NCI-H226 (cell line): Measurements from ENCODE around the gene GABBR1.
"Not testable (repeated sequence)": the region's sequence is repeated elsewhere in the genome, so short reads cannot be mapped to it uniquely, and the experiment has no call there.

Experiments
- DNase-seq: peaks from one replicate; pipeline ENCODE4 v3.0.0-alpha.2; 2015

GABBR1 gene

DNA sequence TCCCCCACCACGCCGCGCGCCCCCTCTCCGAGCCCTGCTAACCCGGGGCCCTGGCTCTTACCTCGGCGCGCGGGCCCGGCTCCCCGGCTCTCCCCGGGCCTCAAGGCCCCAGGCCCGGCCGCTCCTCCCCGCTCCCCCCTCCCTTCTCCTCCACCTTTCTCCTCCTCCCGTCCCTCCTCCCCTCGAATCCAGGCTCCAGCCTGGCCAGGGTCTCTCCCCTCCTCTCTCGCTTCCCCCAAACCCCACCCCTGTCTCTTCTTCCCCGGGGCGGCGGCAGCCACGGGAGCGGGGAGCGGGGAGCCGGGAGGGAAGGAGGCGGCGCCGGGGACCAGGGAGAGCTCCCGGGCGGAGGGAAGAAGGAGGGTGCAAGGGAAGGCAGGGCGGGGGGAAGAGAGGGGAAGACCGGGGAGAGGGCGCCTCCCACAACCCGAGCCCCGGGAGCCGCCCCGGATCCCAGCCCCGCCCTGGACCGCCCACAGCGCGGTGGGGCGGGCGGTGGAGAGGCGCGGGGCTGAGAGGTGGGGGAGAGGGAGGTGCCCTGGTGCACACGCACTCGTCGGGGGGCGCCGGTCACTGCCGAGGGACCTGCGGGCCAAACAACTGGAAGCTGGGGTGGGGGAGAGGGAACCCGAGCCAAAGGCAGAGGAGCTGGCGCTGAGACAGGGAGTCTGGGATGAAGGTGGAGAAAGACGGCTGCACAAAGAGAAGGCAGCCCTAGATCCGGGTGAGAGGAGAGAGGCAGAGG is at the start of gene GABBR1:
Gene GABBR1, minus strand, starts transcription at position 395 of the 745 bp plus-strand sequence. CDS start 798 bp downstream, outside the sequence.
- peak; percentile 83 for DNase-seq

DNA sequence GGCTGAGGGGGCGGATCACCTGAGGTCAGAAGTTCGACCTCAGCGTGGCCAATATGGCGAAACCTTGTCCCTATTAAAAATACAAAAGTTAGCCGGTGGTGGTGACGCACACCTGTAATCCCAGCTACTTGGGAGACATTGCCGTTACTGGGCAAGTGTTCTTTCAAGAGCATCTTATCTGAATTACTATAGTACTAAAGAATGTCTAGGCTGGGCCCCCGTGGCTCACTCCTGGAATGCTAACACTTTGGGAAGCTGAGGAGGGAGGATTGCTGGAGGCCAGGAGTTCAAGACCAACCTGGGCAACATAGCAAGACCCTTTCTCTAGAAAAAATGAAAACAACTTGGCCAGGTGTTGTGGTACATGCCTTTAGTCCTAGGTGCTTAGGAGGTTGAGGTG is 48.8 kb upstream of the GABBR1 start:
- DNase-seq: peak; percentile 30

DNA sequence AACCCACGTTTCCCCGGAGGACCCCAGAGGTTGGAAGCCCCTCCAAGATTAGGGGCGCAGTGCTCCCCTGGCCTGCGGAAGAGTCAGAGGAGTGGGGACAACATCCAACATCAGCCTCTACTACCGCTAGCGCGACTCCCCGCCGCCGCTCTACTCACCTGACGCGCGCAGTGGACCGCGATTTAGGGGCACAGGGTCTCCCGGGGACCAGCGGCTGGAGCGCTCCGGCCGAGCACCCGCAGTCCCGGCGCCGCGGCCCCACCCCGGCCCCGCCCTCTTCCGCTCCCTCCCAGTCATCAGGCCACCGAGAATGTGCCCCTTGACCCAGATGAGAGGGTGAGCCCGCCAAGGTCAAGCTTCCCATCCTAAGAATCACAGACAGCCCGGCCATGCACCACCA is 47.9 kb upstream of the GABBR1 start, which contains the start of gene ZFP57:
Gene ZFP57, minus strand, starts transcription at position 249 of the 400 bp plus-strand sequence. CDS start 4,149 bp downstream, outside the sequence.
- no peak for DNase-seq

DNA sequence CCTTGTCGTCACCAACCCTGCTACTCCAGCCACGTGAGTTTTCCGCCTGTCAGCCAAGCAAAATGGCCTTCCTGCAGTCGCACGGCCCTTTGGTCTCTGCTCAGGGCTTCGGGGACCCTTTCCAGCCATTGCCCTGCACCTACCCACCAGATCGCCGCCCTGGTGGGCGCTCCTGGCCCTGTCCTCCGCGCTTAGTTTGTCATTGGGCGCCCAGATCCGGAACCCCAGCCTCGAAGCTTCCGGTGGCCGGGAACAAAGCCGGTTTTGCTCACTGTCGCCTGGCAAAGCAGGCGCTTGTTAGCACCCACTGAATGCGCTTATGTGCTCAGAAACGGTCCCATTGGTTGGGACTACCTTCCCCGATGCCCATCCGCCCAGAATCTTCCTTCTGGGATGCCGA is 47.4 kb upstream of the GABBR1 start:
- DNase-seq: no peak

DNA sequence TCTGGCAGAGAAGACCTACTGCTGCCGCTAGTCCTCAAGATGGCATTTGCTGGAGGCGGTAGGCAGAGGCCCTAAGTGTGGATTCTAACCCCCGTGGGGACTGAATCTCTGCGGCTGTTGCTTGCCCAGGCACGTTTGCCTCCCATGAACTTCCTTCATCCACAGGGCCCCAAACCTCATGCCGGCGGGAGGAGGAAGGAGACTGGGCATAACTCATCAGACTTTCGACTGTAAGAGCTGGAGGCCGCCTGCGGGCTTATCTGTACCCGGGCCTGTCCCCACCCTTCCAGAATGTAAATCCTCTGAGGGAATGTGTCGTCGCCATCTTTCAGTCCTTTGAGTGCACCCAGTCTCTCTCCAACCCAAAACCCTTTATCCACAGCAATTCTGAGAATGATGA is 47.0 kb upstream of the GABBR1 start:
- no peak for DNase-seq

DNA sequence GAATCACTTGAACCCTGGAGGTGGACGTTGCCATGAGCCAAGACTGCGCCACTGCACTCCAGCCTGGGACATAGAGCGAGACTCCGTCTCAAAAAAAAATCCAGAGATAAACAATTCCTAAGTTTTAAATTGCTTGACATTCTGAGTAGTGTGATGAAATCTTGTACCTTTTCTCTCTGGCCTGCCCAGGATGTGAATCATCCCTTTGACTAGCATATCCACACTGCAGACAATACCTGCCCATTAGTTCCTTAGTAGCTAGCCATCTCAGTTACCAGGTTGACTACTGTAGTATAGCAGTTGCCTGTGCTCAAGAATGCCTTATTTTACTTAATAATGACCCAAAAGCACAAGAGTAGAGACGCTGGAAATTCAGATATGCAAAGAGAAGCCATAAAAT is 45.1 kb upstream of the GABBR1 start:
- DNase-seq: peak; percentile 62

DNA sequence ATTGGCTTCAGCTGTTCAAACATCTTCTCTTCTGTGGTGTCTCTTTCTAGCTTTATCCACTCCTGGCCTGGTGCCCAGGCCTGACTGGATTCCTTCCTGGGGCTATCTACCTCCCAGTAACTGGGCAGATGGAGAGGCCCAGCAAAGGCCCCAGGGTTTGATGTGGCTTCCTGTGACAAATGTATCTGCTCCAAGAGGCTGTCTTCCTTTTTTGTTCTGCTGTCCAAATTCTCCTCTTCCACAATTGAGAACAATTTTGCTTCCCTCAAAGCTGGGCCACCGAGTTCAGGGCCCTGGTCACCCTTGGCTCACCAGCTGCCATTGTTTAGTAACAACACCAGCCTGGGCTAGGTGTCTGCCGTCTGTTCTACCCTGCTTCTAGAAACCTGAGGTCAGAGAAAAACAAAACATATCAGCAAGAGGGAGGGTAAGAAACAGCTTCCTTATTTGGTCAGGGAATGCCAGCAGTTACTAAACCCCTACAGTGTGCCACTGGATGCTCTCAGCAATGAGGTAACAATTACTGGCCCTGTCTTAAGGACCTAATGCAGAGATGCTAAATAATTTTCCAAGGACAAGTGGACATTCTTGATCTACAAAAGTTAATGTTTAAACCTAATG is 44.1 kb upstream of the GABBR1 start:
- peak; percentile 49 for DNase-seq

DNA sequence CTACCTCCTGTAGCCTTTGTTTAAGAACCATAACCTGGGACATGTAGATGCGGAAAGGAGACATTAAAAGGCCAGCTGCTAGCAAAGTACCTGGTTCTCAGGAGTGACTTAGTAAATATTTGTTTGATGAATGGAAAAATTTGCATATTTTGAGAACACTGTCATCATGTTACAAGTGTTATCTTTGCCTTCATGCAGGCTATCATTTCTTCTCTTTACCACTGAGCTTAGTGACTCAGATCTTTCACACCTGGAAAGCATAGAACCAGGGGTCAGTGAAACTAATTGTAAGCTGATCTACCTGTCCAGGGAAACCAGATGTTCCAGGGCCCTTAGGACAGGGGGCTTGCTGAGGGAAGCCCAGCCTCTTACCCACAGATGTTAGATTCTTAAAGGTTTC is 42.6 kb upstream of the GABBR1 start:
- no peak for DNase-seq

DNA sequence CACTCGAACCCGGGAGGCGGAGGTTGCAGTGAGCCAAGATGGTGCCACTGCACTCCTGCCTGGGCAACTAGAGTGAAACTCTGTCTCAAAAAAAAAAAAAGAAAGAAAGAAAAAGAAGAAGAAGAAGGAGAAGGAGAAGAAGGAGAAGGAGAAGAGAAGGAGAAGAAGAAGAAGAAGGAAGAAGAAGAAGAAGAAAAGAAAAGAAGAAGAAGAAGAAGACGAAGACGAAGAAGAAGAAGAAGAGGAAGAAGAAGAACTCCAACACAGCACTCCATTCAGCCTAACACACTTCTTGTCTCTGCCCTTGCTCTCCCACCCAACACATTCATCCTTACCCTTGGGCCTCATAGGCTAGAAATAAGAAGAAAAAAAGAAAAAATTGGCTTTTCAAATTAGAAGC is 41.0 kb upstream of the GABBR1 start:
- DNase-seq: no peak

DNA sequence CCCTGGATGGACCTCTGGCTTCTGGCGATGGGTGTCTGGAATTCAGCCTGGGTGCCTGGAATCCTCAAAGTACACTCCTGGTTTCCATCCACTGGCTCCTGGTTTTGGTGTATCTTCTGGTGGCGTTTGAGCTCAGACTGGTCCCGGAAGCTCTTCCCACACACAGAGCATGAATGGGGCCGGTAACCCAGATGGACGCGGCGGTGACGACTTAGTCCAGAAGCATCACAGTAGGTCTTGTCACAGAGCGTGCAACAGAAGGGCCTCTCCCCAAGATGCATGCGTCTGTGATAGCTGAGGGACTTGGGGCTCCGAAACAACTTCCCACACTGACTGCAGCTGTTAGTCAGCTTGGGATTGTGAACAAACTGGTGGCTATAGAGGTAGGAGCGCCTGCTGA is 40.2 kb upstream of the GABBR1 start:
- DNase-seq: no peak

DNA sequence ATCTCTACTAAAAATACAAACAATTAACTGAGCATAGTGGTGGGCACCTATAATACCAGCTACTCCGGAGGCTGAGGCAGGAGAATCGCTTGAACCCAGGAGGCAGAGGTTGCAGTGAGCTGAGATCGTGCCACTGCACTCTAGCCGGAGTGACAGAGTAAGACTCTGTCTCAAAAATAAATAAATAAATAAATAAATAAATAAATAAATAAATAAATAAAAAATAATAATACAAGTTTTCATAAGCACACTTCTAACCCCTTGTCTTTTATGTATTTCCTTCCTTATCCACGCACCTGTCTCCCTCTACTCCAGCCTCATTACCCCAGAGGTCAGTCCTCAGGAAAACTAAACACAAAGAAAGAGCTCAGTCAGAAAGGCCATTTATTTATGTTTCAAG is 39.1 kb upstream of the GABBR1 start:
- not testable (repeated sequence) for DNase-seq

DNA sequence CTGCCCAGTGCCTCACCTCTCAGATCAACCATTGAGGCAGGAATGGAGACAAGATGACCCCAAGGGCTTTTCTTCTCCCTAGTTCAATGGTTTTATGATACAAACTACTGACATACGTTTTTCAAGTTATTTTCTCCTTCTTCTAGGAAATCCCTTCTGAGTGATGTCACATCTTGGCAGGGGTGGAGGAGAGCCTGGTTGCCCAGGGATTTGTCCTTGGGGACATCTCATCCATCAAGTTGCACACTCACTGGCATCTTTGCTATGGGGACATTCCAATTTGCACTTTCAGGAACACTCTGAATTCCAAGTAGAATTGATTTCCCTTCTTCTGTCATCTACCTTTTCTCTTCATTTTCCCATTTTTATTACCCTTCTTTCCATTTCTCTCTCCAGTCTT is 38.0 kb upstream of the GABBR1 start:
- DNase-seq: no peak

DNA sequence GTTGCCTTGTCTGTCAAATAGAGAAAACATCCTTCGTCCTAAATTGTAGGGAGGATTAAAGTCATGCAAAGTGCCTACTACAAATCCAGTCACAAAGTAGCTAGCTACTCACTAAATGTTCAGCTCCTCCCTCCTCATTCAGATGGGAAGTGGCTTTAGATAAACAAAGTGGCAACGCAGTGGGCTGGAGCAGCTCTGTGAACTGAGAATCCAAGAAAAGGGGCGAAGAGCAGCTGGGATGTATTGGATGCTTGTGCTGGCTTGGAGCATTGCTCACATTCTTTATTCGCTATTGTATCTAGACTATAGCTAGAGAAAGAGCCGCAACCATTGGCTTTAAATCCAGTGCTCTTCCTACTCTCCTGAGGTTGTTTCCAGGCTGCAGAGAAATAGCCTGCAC is 34.2 kb upstream of the GABBR1 start:
- no peak for DNase-seq

DNA sequence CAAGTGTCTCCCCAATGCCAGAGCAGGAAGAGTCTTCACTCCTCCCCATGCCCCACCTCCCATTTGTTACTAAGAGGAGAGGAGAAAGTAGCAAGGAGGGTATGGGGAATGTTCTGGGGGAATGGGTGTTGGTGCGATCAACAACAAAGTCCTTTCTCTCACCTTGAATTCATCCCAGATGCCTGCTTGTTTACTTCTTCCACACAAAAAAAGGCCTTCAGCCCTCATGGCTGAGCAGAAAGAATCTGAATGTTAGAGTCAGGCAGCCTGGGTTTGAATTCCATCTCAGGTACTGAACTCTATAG is 33.8 kb upstream of the GABBR1 start:
- DNase-seq: no peak

DNA sequence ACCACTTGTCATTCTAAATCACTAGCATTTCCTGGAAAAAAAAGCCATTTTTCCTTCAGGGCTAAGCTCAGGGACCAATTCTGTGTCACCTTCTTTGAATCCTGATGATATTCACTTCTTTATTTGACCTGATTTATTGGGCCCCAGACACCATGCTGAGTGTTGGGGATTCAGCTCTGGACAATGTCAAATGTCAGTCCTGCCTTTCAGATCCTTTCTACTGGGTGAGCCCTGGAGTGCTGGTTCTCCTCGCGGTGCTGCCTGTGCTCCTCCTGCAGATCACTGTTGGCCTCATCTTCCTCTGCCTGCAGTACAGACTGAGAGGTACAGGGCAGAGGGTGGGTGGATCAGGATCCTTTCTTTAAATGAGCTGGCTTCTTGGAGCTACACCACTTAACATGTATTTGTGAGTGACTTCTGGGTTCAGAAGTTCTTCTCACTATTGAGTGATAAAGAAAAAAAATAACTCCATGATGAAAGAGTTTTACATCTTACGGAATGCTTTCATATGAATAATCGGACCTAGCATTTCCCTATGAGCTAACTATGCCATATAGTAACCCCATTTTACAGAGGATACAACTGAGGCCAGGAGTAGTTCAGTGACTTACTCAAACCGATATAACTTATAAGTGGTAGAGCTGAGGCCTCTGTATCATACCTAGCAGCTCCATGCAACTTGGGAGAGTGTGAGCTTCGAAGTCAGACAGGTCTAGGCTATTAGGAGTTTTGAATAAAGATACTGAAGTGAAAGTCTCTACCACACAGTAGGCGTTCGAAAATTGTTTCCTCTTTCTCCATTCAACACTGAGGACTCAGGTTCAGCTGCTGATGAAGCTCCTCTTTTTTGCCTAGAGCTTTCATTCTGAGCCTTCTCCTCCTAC is 33.2 kb upstream of the GABBR1 start:
- DNase-seq: no peak

DNA sequence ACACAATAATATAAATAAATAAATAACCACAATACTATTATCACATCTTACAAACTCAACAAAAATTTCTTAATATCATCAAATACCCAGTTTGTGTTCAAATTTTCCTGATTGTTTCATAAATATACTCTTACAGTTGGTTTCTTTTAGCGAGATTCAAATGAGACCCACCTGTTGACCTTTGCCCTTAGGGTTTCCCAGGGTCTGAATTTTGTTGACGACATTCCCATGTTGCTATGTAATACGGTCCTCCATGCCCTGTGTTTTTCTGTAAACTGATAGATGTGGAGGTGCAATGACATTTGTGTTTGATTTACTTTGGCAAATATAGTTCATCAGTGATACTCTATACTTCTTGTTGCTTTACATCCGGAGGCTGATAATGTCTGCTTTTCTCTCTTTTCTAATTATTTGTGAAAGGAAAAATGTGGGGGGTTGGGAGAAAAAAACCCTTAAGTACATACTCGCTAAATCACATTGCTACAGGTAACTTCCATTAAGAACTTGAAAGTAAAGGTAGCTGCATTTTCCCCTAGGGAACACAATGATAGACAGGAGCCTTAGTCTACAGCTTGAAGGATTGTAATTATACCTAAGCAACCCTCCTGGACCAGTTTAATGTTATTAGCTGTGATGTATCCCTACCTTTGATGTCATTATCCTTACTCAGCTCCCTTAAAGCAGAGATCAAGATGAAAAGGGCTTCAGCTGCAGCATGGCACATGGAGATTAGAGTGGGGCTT is 30.5 kb upstream of the GABBR1 start:
- no peak for DNase-seq

DNA sequence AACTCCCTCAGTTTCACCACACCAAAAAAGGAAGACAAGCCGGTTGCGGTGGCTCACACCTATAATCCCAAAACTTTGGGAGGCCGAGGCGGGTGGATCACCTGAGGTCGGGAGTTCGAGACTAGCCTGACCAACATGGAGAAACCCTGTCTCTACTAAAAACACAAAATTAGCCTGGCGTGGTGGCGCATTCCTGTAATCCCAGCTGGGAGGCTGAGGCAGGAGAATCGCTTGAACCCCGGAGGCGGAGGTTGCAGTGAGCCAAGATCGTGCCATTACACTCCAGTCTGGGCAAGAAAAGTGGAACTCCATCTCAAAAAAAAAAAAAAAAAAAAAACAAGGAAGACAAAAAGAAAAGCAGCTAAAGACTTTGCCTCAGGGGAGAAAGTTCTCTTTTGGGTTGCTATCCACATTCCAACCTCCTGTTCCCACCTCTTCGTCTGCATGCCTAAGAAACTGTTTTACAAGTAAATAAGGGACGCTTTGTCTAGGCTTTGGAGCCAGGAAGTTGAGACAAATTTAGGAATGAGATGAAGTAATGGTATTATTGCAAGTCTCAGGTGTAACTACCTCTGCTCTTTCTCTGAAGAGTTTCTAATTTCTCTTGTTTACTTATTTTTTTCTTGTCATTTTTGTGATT is 28.6 kb upstream of the GABBR1 start:
- DNase-seq: not testable (repeated sequence)

DNA sequence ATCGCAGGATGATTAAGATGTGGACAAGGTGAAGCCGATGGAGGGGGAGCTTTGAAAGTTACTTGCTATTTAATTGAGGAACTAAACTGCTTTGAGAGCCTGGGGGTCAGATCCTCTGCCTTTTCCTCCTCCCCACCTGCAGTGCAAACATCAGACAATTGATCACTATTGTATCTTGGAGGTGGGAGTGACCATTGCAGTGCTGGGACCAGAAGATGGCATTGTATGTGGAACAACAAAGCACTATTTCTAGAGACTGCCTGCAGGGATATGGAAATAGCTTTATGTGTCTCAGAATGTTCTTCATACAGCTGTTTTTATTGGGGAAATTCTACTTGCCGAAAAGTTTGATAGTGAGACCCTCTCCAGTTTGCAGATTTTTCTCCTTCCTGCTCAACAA is 28.1 kb upstream of the GABBR1 start:
- DNase-seq: no peak

DNA sequence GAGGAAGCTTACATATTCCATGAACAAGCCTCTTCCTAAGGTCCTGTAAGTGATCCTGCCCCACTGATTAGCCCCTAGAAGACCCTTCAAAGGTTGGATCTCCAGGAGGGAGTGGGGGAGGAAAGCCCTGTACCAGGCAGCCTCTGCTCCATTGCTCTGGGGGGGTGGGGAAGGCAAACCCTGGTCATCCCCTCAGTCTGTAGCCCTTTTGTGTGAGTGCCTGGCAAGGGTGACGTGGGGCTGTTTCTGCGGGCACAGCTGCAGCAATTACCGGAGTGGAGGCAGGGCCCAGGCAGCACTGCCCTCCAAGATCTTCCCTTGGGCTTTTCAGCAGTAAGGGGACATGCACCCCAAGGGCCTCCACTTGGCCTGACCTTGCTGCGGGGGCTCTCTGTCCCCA is 23.8 kb upstream of the GABBR1 start, which contains the start of gene MOG:
Gene MOG, plus strand, starts transcription at position 295 of the 400 bp plus-strand sequence. CDS start 118 bp downstream, outside the sequence.
- DNase-seq: no peak

DNA sequence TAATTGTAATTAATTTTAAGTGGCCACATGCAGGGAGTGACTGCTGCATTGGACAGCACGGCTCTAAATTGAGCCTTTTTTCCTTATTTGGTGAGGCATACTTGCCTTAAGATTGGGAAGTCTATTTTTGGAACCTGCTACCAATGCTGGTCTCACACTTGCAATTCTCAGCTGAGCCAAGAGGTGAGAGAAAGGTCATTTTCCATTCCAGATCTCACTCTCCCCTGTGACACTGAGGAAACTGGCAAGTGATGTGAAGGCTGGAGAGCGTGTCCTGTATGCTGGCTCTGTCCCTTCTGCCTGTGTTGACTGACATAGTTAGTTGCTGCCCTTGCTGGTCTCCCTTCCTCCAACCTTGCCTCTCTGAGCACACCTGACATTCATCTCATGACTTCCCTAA is 23.2 kb upstream of the GABBR1 start:
- DNase-seq: no peak

DNA sequence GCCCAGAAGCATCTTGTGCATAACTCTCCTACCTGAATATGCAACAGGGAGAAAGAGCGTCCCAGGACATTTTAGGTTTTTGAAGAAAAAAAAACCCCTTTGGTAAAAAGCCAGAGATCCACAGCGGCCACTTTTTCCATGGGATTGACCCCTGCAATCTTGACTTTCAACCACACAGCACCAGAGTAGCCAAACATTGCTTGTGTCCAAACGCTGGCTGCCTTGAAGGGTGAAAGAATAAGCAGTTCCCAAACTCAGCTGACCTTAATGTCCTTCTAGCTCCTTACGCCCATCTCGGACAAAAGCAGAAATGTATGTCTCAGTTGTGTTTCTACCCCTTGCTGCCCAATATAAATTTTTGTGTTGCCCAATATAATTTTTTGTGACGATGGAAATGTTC is 22.7 kb upstream of the GABBR1 start:
- DNase-seq: no peak

DNA sequence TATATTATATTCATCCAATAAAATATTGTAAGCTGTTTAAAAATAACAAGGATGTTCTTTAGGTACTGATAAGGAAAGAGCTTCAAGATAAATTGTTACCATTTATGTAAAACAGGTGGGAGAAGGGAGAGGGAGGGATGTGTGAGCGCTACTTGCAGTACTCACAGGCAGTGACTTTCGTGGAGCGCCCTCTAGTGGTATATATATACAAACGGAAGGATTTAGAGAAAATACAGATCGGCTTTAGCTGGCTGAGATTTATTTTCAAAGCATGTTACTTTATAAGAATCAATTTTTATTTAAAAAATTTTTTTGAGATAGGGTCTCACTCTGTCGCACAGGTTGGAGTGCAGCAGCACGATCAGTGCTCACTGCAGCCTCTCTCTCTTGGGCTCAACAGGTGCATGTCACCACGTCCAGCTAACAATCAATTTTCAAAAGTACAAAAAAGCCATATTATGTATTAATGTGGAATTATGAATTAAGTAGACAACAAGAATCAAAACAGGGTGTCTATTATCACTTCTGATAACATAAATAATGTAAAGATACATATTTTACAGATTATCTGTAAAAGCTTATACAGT is 20.6 kb upstream of the GABBR1 start:
- peak; percentile 41 for DNase-seq
